GM18508 (cell line): ENCODE results near the gene SMS.

Experiments used
- ATAC-seq: cut with Tn5 transposase; IDR thresholded peaks from one replicate; pipeline ENCODE4 v1.9.1; 2021; ENCODE audit warnings: moderate number of reproducible peaks; ENCODE audit not compliant: insufficient read depth, unreplicated experiment

Gene SMS

DNA sequence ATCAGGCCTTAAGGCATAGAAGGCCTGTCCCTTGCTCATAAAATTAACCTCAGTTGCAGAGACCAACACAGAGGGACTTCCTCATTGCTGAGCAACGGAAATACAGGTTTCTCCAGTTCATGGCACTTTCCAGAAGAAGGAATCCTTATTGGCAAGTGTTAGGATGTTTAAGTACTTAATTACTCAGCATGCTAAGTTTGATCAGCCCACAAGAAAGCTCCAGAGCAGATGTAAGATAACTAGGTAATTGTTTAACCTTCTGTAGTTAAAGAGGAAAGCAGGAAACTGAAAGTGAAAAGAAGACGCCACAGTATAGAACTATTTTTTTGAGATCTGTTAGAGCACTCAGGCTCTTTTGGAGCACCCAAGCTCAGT, 33.5 kb downstream of the SMS start:
- ATAC-seq = peak; percentile 66

DNA sequence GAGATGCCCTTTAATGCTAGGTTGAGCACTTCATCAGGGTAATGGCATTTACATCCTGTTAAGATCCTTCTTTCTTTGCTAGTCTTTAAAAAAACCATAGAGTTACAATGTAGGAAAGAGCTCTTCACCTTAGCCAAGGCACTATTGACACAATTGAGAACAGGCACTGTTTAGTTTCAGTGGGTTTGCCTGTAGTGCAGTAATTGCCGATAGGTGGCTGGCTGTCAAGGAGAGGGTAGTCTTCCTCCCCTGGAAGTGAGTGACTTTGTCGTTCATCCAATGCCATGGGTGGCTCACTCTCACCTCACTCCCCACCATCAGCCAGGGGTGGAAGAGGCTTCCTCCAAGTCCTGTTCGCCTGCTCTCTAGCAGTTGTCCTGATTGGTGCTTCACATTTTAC, 34.7 kb downstream of the SMS start:
- ATAC-seq = no peak

GRCh38 chrX:21975812-21976211, 35.3 kb downstream of the SMS start:
- ATAC-seq = no peak

GRCh38 chrX:21978346-21978745, 37.8 kb downstream of the SMS start:
- ATAC-seq = no peak

GRCh38 chrX:21982311-21982710, 41.8 kb downstream of the SMS start:
- ATAC-seq = no peak

- ATAC-seq = peak; percentile 87
Measured at GRCh38 chrX:21985332-21985777, 44.8 kb downstream of the SMS start.

GRCh38 chrX:21986596-21986995, 46.1 kb downstream of the SMS start:
- no peak for ATAC-seq

GRCh38 chrX:21989384-21989783, 48.9 kb downstream of the SMS start:
- ATAC-seq = peak; percentile 27

DNA sequence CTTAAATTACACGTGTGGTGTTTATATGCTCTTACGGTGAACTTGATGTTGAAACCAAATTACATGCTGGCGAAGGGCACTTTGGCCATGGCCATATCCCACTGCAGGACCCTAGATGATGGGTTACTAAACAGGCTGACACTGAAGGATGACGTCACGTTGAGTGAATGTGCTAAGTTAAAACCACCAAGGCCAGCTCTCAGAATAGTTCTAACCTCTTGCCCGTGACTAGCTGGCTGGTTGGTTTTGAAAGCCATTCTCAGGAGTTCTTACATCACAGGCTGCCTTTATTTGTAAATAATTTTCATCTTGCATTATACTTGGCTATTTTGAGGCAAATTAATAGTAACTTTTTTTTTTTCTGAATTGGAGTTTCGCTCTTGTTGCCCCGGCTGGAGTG, 50.3 kb downstream of the SMS start:
- no peak for ATAC-seq

- no peak for ATAC-seq
Measured at GRCh38 chrX:21991504-21991903, 51.0 kb downstream of the SMS start.

DNA sequence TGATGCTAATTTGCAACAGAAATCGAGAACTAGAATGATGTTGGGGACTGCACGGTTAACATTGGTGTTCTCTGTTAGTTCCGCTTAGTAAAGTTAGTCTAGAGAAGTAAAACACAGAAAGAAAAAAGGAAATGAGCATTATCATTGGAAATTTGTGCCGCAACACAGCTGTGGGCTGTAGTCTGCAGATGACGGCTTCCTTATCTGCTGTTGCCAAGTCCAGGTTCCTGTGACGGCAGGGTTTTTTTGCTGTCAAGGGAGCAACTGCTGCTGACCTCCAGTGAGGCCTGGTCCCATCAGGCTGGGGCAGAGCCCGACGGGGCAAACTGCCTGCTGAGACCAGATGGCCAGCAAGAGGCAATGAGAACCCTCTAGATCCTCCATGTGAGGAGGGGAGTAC, 52.8 kb downstream of the SMS start:
- ATAC-seq = peak; percentile 82

GRCh38 chrX:21996872-21997455, 56.5 kb downstream of the SMS start:
- ATAC-seq = no peak

- no peak for ATAC-seq
Measured at GRCh38 chrX:21998037-21998436, 57.5 kb downstream of the SMS start.

DNA sequence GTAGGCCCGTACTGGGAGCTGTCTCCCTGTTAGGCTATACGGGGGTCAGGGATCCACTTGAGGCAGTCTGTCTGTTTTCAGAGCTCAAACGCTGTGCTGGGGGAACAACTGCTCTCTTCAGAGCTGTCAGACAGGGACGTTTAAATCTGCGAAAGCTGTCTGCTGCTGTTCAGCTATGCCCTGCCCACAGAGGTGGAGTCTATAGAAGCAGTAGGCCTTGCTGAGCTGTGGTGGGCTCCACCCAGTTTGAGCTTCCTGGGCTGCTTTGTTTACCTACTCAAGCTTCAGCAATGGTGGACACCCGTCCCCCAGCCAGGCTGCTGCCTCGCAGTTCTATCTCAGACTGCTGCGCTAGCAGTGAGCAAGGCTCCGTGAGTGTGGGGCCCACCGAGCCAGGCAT, 64.4 kb downstream of the SMS start:
- ATAC-seq = no peak

DNA sequence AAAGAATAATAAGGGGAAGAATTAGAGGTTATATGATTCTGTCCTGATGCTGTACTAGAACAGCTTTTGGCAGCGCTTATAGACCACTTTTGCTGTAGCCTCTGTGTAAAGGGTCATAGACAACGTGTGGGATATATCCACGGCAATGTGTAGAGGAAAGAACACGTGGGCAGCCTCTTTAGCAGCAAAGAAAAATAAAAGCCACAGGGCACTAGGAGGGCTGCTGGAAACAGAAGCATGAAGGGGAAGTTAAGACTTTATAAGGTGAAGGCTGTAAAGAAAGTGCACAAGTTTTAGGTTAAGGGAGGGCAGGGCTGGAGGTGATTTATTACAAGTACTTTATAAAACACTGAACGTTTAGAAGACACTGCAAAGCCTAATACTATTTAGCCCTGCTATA, 71.5 kb downstream of the SMS start:
- no peak for ATAC-seq

DNA sequence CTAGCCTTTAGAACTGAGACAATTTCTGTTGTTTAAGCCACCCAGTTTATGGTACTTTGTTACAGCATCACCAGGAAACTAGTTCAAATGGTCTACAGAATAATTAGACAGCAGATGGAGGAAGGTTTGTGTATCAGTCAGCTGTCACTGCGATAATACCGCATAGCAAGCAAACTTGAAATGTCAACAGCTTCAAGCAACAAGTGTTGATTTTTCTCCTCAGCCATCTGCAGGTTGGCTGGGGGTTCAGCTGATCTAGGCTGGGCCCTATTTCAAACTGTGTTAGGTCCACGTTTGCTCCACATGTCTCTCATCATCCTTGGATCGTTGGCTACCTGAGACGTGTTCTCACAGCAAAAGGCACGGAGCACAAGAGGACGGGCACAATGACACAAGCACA, 72.4 kb downstream of the SMS start:
- no peak for ATAC-seq

DNA sequence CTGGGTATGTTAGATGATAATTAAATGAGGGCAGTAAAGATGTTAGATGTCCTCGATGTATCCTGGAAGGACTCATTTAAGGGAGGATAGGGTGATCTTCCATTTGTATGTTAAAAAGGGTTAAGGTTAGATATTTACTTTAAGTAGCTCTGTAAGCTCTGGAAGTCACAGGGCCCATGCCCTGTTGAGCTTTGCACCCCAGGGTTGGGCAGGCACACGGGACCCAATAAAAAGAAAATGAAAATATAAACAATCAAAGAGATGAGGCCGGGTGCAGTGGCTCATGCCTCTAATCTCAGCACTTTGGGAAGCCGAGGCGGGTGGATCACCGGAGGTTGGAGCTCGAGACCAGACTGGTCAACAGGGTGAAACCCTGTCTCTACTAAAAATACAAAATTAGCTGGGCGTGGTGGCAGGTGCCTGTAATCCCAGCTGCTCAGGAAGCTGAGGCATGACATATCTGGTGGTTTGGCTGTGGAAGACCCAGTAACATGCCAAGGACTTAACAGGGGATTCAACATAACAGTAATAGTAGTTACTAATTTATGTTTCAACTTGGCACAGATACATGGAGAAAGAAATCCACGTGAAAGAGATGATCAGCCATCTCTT, 74.7 kb downstream of the SMS start:
- no peak for ATAC-seq

DNA sequence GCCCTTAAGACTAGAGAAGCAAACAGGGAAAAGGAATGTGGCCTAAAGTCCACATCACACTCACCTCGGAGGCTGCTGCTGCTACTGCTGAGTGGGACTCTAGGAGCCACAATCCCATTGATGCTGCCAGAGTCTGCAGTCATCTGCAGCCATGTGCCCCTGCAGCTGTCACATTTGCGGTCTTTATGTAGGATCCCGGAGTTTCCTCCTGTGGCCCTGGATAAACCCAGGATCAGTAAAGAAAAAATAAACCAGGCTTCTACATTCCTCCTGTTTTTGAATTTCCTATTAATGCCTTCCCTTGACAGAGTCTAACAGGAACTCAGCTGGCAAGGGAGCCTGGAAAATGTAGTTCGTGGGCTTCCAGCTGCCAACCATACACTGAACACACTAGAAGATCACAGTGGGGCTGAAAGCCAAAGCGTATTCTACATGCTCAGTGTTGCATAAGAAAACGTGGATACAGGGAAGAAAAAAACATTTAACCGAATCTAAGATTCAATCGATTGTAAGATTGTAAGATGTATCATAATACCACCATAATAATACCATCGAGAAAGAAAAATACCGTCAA, 81.3 kb downstream of the SMS start:
- ATAC-seq = no peak

GRCh38 chrX:22024577-22024976, 84.1 kb downstream of the SMS start:
- ATAC-seq = no peak

- no peak for ATAC-seq
Measured at GRCh38 chrX:22025751-22026150, 85.2 kb downstream of the SMS start.

- ATAC-seq = no peak
Measured at GRCh38 chrX:22026731-22027130, 86.2 kb downstream of the SMS start.

DNA sequence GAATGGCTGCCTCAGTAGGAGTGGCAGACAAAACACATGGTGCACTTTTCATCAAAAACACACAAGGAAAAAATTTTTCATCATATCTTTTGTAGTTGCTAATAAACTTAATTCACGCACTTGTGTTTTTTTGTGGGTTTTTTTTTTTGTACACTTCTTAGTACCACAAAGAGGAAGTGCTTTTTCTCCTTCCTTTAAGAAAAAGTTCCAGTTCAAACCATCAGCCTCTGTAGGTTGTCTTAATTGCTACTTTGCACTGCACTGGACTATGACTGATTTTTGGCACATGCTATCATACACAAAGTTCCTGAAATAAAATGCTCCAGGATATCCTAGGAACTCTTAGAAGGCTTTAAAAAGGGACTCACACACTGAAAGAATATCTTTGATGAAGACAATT, 91.6 kb downstream of the SMS start, which contains the start of gene PHEX:
Gene PHEX (plus strand): TSS at position 242 of the 400 bp plus-strand sequence. CDS start 681 bp downstream, outside the sequence.
- no peak for ATAC-seq
